Stimulated activated CD8-positive, alpha-beta memory T cell treated with anti-CD3 and anti-CD28 coated beads, Interleukin-4, amount 100 ng/mL, for 24 hours (primary cell): ENCODE data around the gene ROCK1.

Experiments used
- DNase-seq: peaks from one replicate; pipeline ENCODE4 v3.0.0-alpha.2; 2020; ENCODE audit warnings: low read depth

Gene ROCK1

GRCh38 chr18:21105936-21106335, 5.7 kb downstream of the ROCK1 start:
- no peak for DNase-seq

- no peak for DNase-seq
Observed at GRCh38 chr18:21101172-21101571, 10.4 kb downstream of the ROCK1 start.

GRCh38 chr18:21100678-21101077, 10.9 kb downstream of the ROCK1 start:
- no peak for DNase-seq

GRCh38 chr18:21100146-21100545, 11.5 kb downstream of the ROCK1 start:
- no peak for DNase-seq

GRCh38 chr18:21099442-21099841, 12.2 kb downstream of the ROCK1 start:
- DNase-seq = no peak

GRCh38 chr18:21096760-21097159, 14.9 kb downstream of the ROCK1 start:
- no peak for DNase-seq

GRCh38 chr18:21093133-21093532, 18.5 kb downstream of the ROCK1 start:
- DNase-seq = no peak

GRCh38 chr18:21090680-21091079, 20.9 kb downstream of the ROCK1 start:
- no peak for DNase-seq

- DNase-seq = no peak
Observed at GRCh38 chr18:21085579-21086166, 25.9 kb downstream of the ROCK1 start.

- DNase-seq = no peak
Observed at GRCh38 chr18:21084511-21085078, 27.0 kb downstream of the ROCK1 start.

GRCh38 chr18:21083017-21083416, 28.6 kb downstream of the ROCK1 start:
- DNase-seq = no peak

- no peak for DNase-seq
Observed at GRCh38 chr18:21081426-21081825, 30.2 kb downstream of the ROCK1 start.

GRCh38 chr18:21080576-21080975, 31.0 kb downstream of the ROCK1 start:
- no peak for DNase-seq

GRCh38 chr18:21074336-21075323, 37.0 kb downstream of the ROCK1 start:
- DNase-seq = no peak

GRCh38 chr18:21073180-21073579, 38.4 kb downstream of the ROCK1 start:
- no peak for DNase-seq

- no peak for DNase-seq
Observed at GRCh38 chr18:21071071-21071470, 40.5 kb downstream of the ROCK1 start.

- DNase-seq = no peak
Observed at GRCh38 chr18:21069468-21069867, 42.1 kb downstream of the ROCK1 start.

GRCh38 chr18:21064347-21064746, 47.3 kb downstream of the ROCK1 start:
- no peak for DNase-seq

GRCh38 chr18:21063011-21063410, 48.6 kb downstream of the ROCK1 start:
- no peak for DNase-seq

GRCh38 chr18:21057112-21057511, 54.5 kb downstream of the ROCK1 start:
- DNase-seq = no peak

GRCh38 chr18:21056545-21056944, 55.1 kb downstream of the ROCK1 start:
- DNase-seq = no peak

GRCh38 chr18:21054252-21054821, 57.3 kb downstream of the ROCK1 start:
- DNase-seq = no peak

- no peak for DNase-seq
Observed at GRCh38 chr18:21053127-21053526, 58.5 kb downstream of the ROCK1 start.
